Astrocyte (in vitro differentiated cells and primary cell): ENCODE measurements around the gene CIAO2B.

ENCODE experiments used
- EZH2 ChIP-seq: IDR thresholded peaks from 2 replicates; pipeline ENCODE4 v1.6.1; 2012; ENCODE audit warnings: mild to moderate bottlenecking, low read length, inconsistent platforms; ENCODE audit not compliant: insufficient read depth
- TF ChIP-seq, protein P1 (sequence below): IDR thresholded peaks from 2 replicates; pipeline ENCODE4 v1.5.1; 2011; ENCODE audit warnings: low read depth, mild to moderate bottlenecking, inconsistent platforms, low read length, moderate library complexity; ENCODE audit not compliant: insufficient read depth

DNA sequence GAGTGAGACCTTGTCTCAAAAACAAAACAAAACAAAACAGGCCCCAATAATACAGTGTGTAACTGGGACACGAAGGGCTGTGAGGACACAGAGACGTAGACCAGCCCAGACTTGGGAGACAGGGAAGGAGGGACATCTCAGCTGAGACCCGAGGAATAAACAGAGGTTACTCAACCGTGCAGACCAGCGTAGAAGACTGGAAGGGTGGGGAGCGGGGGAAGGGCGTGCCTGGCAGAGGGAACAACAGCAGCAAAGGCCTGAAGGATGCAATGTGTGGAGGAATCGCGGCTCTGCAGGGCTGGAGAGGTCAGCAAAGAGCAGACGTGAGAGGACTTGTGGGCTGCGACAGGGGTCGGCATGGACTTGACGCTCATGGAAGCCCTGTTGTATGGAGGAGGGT is 42.5 kb upstream of the CIAO2B start:
- no peak for TF ChIP-seq EZH2
- TF ChIP-seq, protein P1, sequence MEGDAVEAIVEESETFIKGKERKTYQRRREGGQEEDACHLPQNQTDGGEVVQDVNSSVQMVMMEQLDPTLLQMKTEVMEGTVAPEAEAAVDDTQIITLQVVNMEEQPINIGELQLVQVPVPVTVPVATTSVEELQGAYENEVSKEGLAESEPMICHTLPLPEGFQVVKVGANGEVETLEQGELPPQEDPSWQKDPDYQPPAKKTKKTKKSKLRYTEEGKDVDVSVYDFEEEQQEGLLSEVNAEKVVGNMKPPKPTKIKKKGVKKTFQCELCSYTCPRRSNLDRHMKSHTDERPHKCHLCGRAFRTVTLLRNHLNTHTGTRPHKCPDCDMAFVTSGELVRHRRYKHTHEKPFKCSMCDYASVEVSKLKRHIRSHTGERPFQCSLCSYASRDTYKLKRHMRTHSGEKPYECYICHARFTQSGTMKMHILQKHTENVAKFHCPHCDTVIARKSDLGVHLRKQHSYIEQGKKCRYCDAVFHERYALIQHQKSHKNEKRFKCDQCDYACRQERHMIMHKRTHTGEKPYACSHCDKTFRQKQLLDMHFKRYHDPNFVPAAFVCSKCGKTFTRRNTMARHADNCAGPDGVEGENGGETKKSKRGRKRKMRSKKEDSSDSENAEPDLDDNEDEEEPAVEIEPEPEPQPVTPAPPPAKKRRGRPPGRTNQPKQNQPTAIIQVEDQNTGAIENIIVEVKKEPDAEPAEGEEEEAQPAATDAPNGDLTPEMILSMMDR = no peak
